A549 (cell line): ENCODE results near the gene RD3L.

Experiments used
- CBX8 ChIP-seq: fragments of 200-600 bp; sonication (generic); IDR thresholded peaks from 2 replicates; pipeline ENCODE4 v1.6.1; 2016
- EP300 ChIP-seq, 2 experiments: fragments of >200 bp; sonication (Bioruptor Twin); formaldehyde crosslinking; IDR thresholded peaks; 2 replicates in 1 of 2; 3 replicates in 1 of 2; pipeline ENCODE4 v1.6.1; 2016 to 2017
- HMGXB4 ChIP-seq: fragments of 250-450 bp; sonication (Bioruptor Pico); IDR thresholded peaks from 2 replicates; pipeline ENCODE4 v1.5.0; 2021; ENCODE audit warnings: mild to moderate bottlenecking, moderate library complexity, borderline replicate concordance
- JUNB ChIP-seq: fragments of >200 bp; sonication (Bioruptor Twin); formaldehyde crosslinking; IDR thresholded peaks from 2 replicates; pipeline ENCODE4 v1.6.1; 2016
- POLR2A ChIP-seq: IDR thresholded peaks from 2 replicates; pipeline ENCODE4 v1.6.1; 2012; ENCODE audit warnings: mild to moderate bottlenecking, low read length
- REST ChIP-seq: fragments of 200-600 bp; sonication (generic); IDR thresholded peaks from 2 replicates; pipeline ENCODE4 v1.6.1; 2016; ENCODE audit warnings: antibody characterized with exemption, mild to moderate bottlenecking, moderate library complexity
- RFX5 ChIP-seq: fragments of 450-650 bp; IDR thresholded peaks from 2 replicates; pipeline ENCODE4 v1.7.1; 2014; ENCODE audit warnings: antibody characterized with exemption, mild to moderate bottlenecking, moderate library complexity
- TF ChIP-seq, protein P1 (sequence below): IDR thresholded peaks from 2 replicates; pipeline ENCODE4 v1.6.1; 2012
- TF ChIP-seq, protein P2 (sequence below): fragments of >200 bp; sonication (Bioruptor Twin); formaldehyde crosslinking; IDR thresholded peaks from 3 replicates; pipeline ENCODE4 v1.5.1; 2016

DNA sequence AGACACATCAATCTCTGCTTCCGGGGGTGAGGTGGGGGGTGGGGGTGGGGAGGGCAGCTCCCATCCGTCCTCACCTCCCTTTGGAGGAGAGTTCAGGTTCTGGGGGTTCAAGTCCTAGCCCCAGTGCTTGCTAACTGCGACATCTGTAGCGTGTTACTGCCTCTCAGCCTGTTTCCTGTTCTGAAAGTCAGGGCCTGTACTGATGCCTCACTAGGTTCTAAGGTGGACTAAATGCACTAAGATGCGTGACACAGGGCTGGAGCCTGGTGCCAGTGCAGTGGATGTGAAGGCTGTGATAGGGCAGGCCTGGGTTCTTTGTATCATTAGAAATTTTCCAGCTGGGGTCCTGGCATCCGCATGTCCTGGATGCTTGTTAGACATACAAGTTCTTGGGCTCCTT lies 31.3 kb downstream of the RD3L start:
- TF ChIP-seq EP300 (IDR thresholded peaks at IDR 0.05) (no peak), JUNB (no peak), HMGXB4 (CRISPR knock-in tag) (no peak), CBX8 (no peak), POLR2A (no peak), REST (no peak), RFX5 (no peak)
- TF ChIP-seq, protein P1, sequence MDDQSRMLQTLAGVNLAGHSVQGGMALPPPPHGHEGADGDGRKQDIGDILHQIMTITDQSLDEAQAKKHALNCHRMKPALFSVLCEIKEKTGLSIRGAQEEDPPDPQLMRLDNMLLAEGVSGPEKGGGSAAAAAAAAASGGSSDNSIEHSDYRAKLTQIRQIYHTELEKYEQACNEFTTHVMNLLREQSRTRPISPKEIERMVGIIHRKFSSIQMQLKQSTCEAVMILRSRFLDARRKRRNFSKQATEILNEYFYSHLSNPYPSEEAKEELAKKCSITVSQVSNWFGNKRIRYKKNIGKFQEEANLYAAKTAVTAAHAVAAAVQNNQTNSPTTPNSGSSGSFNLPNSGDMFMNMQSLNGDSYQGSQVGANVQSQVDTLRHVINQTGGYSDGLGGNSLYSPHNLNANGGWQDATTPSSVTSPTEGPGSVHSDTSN: no peak
- TF ChIP-seq, protein P2, sequence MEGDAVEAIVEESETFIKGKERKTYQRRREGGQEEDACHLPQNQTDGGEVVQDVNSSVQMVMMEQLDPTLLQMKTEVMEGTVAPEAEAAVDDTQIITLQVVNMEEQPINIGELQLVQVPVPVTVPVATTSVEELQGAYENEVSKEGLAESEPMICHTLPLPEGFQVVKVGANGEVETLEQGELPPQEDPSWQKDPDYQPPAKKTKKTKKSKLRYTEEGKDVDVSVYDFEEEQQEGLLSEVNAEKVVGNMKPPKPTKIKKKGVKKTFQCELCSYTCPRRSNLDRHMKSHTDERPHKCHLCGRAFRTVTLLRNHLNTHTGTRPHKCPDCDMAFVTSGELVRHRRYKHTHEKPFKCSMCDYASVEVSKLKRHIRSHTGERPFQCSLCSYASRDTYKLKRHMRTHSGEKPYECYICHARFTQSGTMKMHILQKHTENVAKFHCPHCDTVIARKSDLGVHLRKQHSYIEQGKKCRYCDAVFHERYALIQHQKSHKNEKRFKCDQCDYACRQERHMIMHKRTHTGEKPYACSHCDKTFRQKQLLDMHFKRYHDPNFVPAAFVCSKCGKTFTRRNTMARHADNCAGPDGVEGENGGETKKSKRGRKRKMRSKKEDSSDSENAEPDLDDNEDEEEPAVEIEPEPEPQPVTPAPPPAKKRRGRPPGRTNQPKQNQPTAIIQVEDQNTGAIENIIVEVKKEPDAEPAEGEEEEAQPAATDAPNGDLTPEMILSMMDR: no peak
